Effector memory CD8-positive, alpha-beta T cell (primary cell): Measurements from ENCODE around the gene SFXN1.
A peak's percentile ranks its signal among the peaks of the same experiment; 100 is the strongest.

ENCODE experiments used
- ATAC-seq: fragments of 150-1000 bp; cut with Tn5 transposase; replicated peaks from 2 replicates; pipeline ENCODE4 v1.10.0; 2021; ENCODE audit warnings: mild to moderate bottlenecking, moderate library complexity
- DNase-seq, 3 experiments: peaks; one replicate each; pipeline ENCODE4 v3.0.0; 2021
- H3K27ac Mint-ChIP-seq, 2 donors: one replicate each; pipeline ENCODE4 v1.8.0; 2022; ENCODE audit warnings: mild to moderate bottlenecking in 2 of 2, mixed read lengths in 2 of 2, moderate library complexity in 2 of 2
- H3K27me3 Mint-ChIP-seq, 2 donors: one replicate each; pipeline ENCODE4 v1.8.0; 2022; ENCODE audit warnings: mixed read lengths in 2 of 2
- H3K36me3 Mint-ChIP-seq: one replicate; pipeline ENCODE4 v1.8.0; 2022; ENCODE audit warnings: mild to moderate bottlenecking, moderate library complexity, mixed read lengths; ENCODE audit not compliant: insufficient read depth
- H3K4me1 Mint-ChIP-seq, 2 donors: one replicate each; pipeline ENCODE4 v1.8.0; 2022; ENCODE audit warnings: low read depth in 2 of 2, mixed read lengths in 2 of 2
- H3K4me3 Mint-ChIP-seq, 2 donors: one replicate each; pipeline ENCODE4 v1.8.0; 2022; ENCODE audit warnings: mild to moderate bottlenecking in 2 of 2, mixed read lengths in 2 of 2, moderate library complexity in 2 of 2
- H3K9me3 Mint-ChIP-seq, 2 donors: one replicate each; pipeline ENCODE4 v1.8.0; 2022; ENCODE audit warnings: mixed read lengths in 2 of 2

Gene SFXN1

DNA sequence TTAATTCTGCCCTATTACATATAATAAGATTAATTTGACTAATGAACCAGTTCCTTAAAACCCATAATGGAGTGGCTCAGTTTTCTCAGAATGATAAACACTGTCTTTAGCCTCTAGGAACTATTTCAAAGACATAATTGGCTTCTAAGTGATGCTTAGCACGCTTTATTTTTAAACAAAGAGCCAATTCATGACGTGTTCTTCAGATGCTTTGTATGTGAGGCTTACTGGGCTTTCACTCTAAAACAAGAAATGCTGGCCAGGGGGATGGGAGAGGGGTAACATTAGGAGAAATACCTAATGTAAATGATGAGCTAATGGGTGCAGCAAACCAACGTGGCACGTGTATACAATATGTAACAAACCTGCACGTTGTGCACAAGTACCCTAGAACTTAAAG is 7.6 kb upstream of the SFXN1 start:
- Mint-ChIP-seq H3K27me3 (peaks cover 18 to 30% of the 10 kb centered on the region in 2 donors), H3K36me3 (no peaks in the 10 kb centered on the region), H3K4me1 (peaks cover 4 to 6% of the 10 kb centered on the region in 2 donors), H3K9me3 (no peaks in the 10 kb centered on the region), H3K4me3 (no peak overlapping the region), H3K27ac (no peak overlapping the region)
- DNase-seq (no peak), ATAC-seq (no peak)

GRCh38 chr5:175471196-175471595 is 7.2 kb upstream of the SFXN1 start:
- Mint-ChIP-seq H3K27me3 (peaks cover 18 to 29% of the 10 kb centered on the region in 2 donors), H3K27ac (peak overlapping the region in 1 of 2 donors; percentile 47), H3K4me3 (no peak overlapping the region), H3K9me3 (no peaks in the 10 kb centered on the region), H3K4me1 (peaks cover 4 to 6% of the 10 kb centered on the region in 2 donors), H3K36me3 (no peaks in the 10 kb centered on the region)
- no peak for DNase-seq
- ATAC-seq: no peak

DNA sequence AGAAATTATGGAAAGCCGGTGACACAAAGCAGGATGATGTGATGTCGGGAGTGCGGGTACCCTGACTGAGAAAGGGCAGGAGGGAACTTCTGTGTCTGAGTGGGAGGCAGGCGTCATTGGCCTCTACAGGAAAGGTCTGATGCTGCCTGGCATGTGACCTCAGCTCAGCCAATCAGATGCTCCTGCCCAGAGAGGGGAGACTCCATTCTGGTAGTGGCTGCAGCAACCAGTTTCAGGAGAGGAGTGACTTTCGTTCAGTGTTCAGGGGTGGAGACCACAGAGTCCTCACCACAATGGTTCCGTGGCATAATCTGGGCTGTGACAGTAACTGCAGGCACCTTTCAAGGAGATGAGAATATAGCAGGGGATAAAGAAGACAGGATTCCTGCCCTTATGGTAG is 6.7 kb upstream of the SFXN1 start:
- DNase-seq: peak in 1 of 3 experiments; percentile 8
- peaks cover 18 to 25% of the 10 kb centered on the region in 2 donors for H3K27me3 Mint-ChIP-seq
- H3K27ac Mint-ChIP-seq: peak overlapping the region in 1 of 2 donors; percentile 47
- no peaks in the 10 kb centered on the region for H3K36me3 Mint-ChIP-seq
- ATAC-seq: peak; percentile 81
- H3K4me1 Mint-ChIP-seq: peaks cover 4 to 6% of the 10 kb centered on the region in 2 donors
- no peak overlapping the region for H3K4me3 Mint-ChIP-seq
- H3K9me3 Mint-ChIP-seq: no peaks in the 10 kb centered on the region

- ATAC-seq (no peak), DNase-seq (no peak)
- no peaks in the 10 kb centered on the region for H3K36me3 Mint-ChIP-seq
- H3K9me3 Mint-ChIP-seq: no peaks in the 10 kb centered on the region
- peak overlapping the region in 1 of 2 donors; percentile 23 for H3K27ac Mint-ChIP-seq
- H3K4me1 Mint-ChIP-seq: peaks cover 4 to 6% of the 10 kb centered on the region in 2 donors
- H3K4me3 Mint-ChIP-seq: no peak overlapping the region
- peaks cover 18 to 20% of the 10 kb centered on the region in 2 donors for H3K27me3 Mint-ChIP-seq
These were observed 6.0 kb upstream of the SFXN1 start for GRCh38 chr5:175472378-175472777.

GRCh38 chr5:175475248-175475647 is 3.1 kb upstream of the SFXN1 start:
- peaks cover 7 to 12% of the 10 kb centered on the region in 2 donors for H3K27me3 Mint-ChIP-seq
- peaks cover 22 to 27% of the 10 kb centered on the region in 2 donors for H3K4me1 Mint-ChIP-seq
- peaks cover 3% of the 10 kb centered on the region for H3K36me3 Mint-ChIP-seq
- DNase-seq: no peak
- H3K4me3 Mint-ChIP-seq: no peak overlapping the region
- H3K9me3 Mint-ChIP-seq: no peaks in the 10 kb centered on the region
- H3K27ac Mint-ChIP-seq: no peak overlapping the region
- ATAC-seq: no peak

DNA sequence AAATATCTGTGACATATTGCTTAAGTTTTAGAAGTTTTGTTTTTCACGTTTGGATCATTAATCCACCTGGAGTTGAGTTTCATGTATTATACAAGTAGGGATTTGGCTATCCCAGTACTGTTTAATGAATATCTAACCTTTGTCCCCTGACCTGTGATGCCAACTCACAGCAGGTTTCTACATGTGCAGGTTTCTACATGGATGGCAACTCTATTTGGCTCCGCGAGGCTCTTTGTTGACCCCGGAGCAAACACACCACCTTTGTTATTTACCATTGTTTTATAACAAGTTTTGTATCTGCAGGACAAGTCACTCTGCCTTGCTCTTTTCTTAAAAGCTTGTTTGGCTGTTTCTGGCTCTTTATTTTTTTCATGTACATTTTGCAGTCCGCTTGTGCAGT is 920 bp upstream of the SFXN1 start:
- Mint-ChIP-seq H3K4me1 (peaks cover 28 to 36% of the 10 kb centered on the region in 2 donors), H3K27ac (peak overlapping the region; percentile 7 to 80)

GRCh38 chr5:175478008-175478383 is 364 bp upstream of the SFXN1 start:
- peak overlapping the region; percentile 97 for H3K4me3 Mint-ChIP-seq
- ATAC-seq: no peak
- no peaks in the 10 kb centered on the region for H3K9me3 Mint-ChIP-seq
- H3K27ac Mint-ChIP-seq: peak overlapping the region; percentile 7 to 80
- no peak for DNase-seq
- peaks cover 7 to 12% of the 10 kb centered on the region in 2 donors for H3K27me3 Mint-ChIP-seq
- H3K4me1 Mint-ChIP-seq: peaks cover 31 to 42% of the 10 kb centered on the region in 2 donors
- H3K36me3 Mint-ChIP-seq: peaks cover 15% of the 10 kb centered on the region

More for the DNA sequence above, 920 bp upstream of the SFXN1 start:
- peaks cover 15% of the 10 kb centered on the region for H3K36me3 Mint-ChIP-seq
- ATAC-seq (no peak), DNase-seq (no peak)
- peak overlapping the region; percentile 97 for H3K4me3 Mint-ChIP-seq
- H3K27me3 Mint-ChIP-seq: peaks cover 7 to 12% of the 10 kb centered on the region in 2 donors
- no peaks in the 10 kb centered on the region for H3K9me3 Mint-ChIP-seq

DNA sequence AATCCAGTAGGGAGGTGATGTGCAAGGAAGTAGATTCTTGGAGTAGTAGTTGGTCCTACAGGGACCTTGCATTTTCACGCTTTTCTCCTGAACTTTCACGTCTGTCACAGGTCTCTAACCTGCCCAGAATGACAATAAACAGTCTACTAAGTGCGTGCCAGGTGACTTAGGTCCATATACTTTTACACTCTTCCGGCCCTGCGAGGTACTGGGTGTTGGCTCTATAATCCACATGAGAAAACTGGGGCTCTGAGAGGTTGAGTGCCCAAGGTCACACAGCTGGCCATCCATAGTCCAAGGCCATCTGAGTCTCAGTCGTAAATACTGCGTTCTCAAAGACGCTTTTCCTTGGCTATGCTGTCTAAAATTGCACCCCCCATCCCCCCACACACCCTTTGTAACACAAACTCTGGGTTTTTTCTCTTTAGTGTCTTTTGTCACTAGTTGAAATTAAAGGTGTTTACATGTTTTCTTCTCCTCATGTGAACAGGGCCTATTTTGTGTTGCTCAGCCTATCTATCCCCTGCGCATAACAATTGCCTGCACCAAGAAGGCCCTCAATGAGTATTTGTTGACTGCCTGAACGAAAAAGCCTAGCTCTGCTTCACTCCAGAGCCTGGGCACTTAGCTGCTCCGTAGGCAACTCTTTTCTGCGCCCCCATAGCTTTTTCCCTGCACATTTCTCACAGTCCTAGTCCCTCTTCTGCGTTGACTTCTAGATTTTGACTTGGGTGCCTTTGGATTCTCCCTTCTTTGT is 943 bp downstream of the SFXN1 start:
- ATAC-seq: no peak
- DNase-seq: no peak
- peak overlapping the region; percentile 86 to 94 for H3K27ac Mint-ChIP-seq
- peaks cover 39 to 51% of the 10 kb centered on the region in 2 donors for H3K4me1 Mint-ChIP-seq
- H3K36me3 Mint-ChIP-seq: peaks cover 27% of the 10 kb centered on the region
- peaks cover 4 to 6% of the 10 kb centered on the region in 2 donors for H3K27me3 Mint-ChIP-seq
- peak overlapping the region; percentile 97 for H3K4me3 Mint-ChIP-seq
- no peaks in the 10 kb centered on the region for H3K9me3 Mint-ChIP-seq

GRCh38 chr5:175483337-175483736 is 5.0 kb downstream of the SFXN1 start:
- peak overlapping the region in 1 of 2 donors; percentile 62 for H3K27ac Mint-ChIP-seq
- H3K4me3 Mint-ChIP-seq: peak overlapping the region in 1 of 2 donors; percentile 26
- no peaks in the 10 kb centered on the region for H3K9me3 Mint-ChIP-seq
- DNase-seq (no peak), ATAC-seq (no peak)
- H3K4me1 Mint-ChIP-seq: peaks cover 51 to 76% of the 10 kb centered on the region in 2 donors
- H3K36me3 Mint-ChIP-seq: peaks cover 36% of the 10 kb centered on the region
- no peaks in the 10 kb centered on the region for H3K27me3 Mint-ChIP-seq

DNA sequence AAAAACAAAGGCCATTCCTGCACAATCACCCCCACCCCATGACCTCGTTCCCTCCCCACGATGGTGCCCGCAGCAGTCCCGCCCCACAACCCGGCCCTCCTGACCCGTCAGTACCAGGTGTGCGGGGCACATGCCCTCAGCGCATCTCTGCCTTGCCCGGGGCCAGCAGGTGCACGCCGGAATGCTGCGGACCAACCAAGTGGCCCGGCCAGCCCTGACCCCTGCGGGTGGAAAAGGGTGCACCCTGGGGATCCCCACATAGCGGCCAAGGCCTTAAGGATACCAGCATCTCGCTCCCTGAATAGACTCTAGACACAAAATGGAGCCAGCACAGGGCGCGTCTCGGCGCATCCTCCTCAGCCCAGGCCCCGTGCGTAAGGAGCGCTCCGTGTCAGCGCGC is 6.0 kb downstream of the SFXN1 start:
- peak overlapping the region in 1 of 2 donors; percentile 12 for H3K27ac Mint-ChIP-seq
- peaks cover 54 to 79% of the 10 kb centered on the region in 2 donors for H3K4me1 Mint-ChIP-seq
- H3K9me3 Mint-ChIP-seq: no peaks in the 10 kb centered on the region
- H3K4me3 Mint-ChIP-seq: no peak overlapping the region
- DNase-seq: no peak
- no peaks in the 10 kb centered on the region for H3K27me3 Mint-ChIP-seq
- ATAC-seq: no peak
- H3K36me3 Mint-ChIP-seq: peaks cover 36% of the 10 kb centered on the region

DNA sequence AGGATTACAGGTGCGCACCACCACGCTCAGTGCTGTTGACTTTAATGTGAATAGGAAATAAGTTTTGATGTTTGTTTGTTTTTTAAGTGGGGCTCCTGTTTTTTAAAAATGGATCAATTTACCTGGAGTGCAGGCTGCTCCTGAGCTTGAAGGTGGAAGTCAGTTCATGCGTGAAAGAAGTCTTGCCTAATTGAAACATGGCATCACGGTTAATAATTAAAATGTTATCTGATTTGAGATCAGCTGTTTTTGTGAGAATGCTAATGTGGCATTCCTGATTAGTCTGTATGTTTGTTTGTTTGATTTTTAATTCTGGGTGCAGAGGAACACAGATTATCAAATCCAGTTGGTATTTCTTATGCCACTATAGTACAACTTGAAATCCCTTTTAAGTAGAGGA is 6.5 kb downstream of the SFXN1 start:
- Mint-ChIP-seq H3K9me3 (no peaks in the 10 kb centered on the region), H3K4me3 (no peak overlapping the region), H3K36me3 (peaks cover 36% of the 10 kb centered on the region), H3K4me1 (peaks cover 54 to 79% of the 10 kb centered on the region in 2 donors), H3K27me3 (no peaks in the 10 kb centered on the region), H3K27ac (peak overlapping the region in 1 of 2 donors; percentile 12)
- no peak for DNase-seq
- ATAC-seq: no peak

DNA sequence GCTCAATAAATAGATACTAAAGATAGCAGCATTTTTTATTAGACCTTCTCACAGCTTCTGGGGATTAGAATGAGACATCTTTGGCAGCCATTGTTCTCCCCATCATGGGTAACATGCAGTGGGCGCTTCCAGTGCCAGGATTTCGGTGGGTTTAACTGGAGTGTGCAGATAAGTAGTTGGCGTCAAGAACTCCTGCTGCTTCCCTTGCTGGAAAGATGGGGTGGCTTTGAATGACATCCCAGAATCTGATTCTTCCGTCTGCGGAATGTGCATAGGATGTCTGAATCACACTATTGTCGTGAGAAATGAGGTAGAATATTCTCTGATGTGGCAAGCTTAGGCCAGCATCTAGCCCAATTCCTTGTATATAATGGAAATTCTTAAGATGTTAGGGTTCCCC is 7.3 kb downstream of the SFXN1 start:
- H3K9me3 Mint-ChIP-seq: no peaks in the 10 kb centered on the region
- H3K27me3 Mint-ChIP-seq: no peaks in the 10 kb centered on the region
- no peak overlapping the region for H3K27ac Mint-ChIP-seq
- DNase-seq (no peak), ATAC-seq (no peak)
- H3K4me3 Mint-ChIP-seq: no peak overlapping the region
- peaks cover 29% of the 10 kb centered on the region for H3K36me3 Mint-ChIP-seq
- peaks cover 51 to 73% of the 10 kb centered on the region in 2 donors for H3K4me1 Mint-ChIP-seq

GRCh38 chr5:175487514-175488222 is 9.3 kb downstream of the SFXN1 start:
- peak overlapping the region in 1 of 2 donors; percentile 52 for H3K27ac Mint-ChIP-seq
- peaks cover 42% of the 10 kb centered on the region for H3K36me3 Mint-ChIP-seq

More at GRCh38 chr5:175487514-175488222, 9.3 kb downstream of the SFXN1 start:
- no peak overlapping the region for H3K4me3 Mint-ChIP-seq
- ATAC-seq (no peak), DNase-seq (no peak)
- peaks cover 45 to 59% of the 10 kb centered on the region in 2 donors for H3K4me1 Mint-ChIP-seq
- H3K9me3 Mint-ChIP-seq: no peaks in the 10 kb centered on the region
- no peaks in the 10 kb centered on the region for H3K27me3 Mint-ChIP-seq
